Epithelial cell of prostate (primary cell): ENCODE results near the gene CD248.

ENCODE experiments used
- DNase-seq: peaks from one replicate; pipeline ENCODE4 v3.0.0-alpha.2; 2011; ENCODE audit warnings: low read depth, low spot score
- H3K27ac ChIP-seq: fragments of 450-650 bp; 2 replicates; pipeline ENCODE4 v1.5.1; 2017; ENCODE audit warnings: mild to moderate bottlenecking

Gene CD248

DNA sequence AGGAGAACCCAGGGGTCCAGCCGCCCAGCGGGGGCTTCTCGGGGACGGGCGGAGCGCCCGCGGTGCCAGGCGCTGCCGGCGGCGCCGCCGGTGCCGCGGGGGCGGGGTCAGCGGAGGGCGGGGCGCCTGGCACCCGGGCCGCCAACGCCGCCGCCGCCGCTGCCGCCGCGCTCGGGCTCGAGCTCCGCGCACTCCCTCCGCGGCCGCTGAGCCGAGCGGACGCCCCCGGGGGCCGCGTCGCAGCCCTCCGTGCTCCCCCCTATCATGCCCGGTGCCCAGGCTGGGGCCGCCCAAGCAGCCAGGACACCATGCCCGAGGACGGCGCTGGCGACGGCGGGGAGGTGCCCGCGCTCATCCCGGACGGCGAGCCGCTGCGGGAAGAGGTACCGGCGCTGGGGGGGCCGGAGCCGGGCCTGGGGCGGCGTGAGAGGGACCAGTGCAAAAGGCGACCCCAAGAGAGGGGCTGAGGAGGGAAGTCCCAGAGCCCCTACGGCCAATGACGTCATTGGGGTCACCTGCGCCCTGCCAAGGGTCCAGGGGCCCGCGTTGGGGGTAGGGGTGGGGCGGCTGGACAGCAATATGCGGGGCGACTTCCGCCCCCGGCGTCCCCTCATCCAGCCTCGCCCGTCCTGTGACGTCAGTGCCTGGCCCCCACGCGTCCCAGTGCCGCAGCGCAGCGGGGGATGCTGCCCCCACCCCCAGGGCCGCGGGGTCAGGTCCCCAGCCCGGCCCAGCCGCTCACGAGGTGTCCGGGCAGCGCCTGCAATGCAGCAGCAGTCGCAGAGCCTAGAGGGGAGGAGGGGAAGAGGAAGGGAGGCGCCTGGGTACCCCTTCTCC is 24.9 kb downstream of the CD248 start, which contains the start of gene TMEM151A:
Gene TMEM151A, plus strand, starts transcription at position 189 of the 837 bp plus-strand sequence. Its CDS starts 120 bp downstream, at position 309.
- no peak within 1 kb of the TSS for H3K27ac ChIP-seq
- DNase-seq: no peak

DNA sequence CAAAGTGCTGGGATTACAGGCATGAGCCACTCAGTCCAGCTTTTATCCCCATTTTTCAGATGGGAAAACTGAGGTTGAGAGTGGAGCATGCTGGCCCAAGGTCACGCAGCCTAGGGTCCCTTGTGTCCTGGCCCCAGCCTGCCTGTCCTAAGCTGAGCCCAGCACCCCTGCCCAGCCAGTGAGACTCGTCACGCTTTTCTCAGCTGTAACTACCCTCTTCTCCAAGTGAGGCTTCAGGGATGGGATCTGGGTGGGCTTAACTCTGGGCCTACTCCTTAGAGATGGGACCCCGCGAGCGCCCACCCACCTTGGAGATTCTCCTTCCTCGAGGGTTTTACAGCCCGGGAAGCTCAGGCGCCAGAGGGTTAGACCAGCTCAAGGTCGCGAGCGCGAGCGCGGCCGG is 25.5 kb downstream of the CD248 start:
- DNase-seq: no peak
- no peak overlapping the region for H3K27ac ChIP-seq

DNA sequence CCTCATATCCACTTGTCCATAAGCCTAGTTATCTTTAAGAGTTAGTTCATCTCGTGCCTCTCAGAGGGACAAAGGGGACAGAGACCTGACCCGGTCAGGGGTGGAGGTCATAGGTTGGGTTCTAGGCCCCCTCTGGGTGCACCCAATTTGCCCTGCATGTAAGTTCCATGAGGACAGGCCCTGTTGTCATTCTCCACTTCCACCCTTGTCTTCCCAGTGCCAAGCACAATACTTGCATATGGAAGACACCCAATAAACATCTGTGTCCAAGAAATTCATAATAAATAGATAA is 26.6 kb downstream of the CD248 start:
- no peak for DNase-seq
- no peak overlapping the region for H3K27ac ChIP-seq

DNA sequence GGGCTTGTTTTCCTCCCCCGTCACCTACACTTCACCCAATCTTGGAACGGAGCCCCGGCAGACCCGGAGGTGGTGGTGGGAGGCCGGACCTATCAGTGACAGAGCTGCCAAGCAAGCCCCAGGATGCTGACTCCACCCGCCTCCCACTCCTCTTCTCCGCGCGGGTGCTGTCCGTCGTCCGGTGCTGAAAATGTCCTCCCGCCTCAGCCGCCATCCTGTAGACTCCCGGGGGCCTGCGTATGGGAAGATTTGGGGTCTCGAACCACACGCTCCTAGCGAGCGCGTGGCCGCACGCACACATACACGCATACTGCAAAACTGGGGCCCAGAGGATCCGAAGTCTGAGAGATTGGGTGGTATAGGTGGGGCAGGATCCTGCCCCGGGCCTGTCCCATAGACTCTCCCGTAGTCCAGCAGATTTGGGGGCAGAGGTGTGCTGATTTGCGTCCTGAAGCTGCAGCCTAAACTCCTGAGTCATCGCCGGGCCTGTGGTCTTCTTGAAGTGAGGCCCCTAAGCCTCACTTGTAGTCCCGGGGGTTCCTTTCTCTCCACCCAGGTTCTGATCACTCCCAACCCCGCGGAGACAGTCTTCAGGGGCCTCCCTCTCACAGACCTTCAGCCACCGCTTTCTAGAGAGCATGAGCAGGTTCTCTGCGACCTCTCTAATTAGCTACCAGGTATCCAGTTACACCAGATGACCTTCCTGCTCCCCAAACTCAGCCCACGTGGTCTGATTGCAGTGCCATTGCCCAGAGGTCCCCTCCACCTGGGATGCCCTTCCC is 27.1 kb downstream of the CD248 start:
- DNase-seq: peak; percentile 18
- peak overlapping the region; percentile 77 for H3K27ac ChIP-seq

DNA sequence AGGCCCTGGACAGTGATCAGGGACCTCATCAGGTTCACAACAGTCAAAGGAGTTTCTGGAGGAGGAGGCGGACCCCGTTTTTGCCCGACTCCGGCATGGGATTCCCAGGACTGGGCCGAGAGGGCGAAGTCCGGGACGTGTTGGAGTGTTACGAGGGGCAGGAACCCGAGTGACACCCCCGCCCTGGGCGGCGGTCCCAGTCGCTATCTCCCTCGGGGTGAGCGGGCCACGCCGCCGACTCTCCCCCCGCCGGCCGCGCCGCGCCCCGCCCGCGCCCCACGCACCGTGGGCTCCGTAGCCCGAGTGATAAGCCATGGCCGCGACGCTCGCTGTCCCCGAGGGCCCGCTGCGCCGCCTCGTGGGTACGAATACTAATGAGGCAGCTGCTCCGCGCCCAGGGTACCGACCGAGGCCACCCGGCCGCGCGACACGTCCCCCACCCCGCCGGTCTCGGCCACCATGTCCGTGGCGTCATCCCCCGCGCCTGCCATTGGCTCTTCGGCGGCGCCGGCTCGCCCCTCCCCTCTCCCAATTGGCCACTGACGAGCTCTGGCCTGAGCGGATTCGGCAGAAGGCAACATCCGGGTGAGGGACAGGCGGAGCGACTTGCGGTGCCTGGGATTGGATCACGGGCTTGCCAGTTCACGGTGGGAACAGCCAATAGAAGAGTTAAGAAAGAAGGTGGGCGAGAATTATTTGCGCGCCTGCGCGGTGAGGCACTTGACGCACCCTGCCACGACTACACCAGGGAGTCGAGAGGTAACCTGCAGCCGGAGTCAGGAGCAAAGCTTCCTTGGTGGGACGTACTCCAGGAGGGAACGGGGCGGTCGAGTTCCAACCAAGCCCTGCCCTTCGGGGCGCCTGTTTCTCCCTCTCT is 27.9 kb downstream of the CD248 start, which contains the start of gene YIF1A:
Gene YIF1A, minus strand, starts transcription at position 473 of the 877 bp plus-strand sequence. Its CDS starts 158 bp downstream, at position 315.
- peak within 1 kb of the TSS; percentile 77 for H3K27ac ChIP-seq
- peak; percentile 99 for DNase-seq

DNA sequence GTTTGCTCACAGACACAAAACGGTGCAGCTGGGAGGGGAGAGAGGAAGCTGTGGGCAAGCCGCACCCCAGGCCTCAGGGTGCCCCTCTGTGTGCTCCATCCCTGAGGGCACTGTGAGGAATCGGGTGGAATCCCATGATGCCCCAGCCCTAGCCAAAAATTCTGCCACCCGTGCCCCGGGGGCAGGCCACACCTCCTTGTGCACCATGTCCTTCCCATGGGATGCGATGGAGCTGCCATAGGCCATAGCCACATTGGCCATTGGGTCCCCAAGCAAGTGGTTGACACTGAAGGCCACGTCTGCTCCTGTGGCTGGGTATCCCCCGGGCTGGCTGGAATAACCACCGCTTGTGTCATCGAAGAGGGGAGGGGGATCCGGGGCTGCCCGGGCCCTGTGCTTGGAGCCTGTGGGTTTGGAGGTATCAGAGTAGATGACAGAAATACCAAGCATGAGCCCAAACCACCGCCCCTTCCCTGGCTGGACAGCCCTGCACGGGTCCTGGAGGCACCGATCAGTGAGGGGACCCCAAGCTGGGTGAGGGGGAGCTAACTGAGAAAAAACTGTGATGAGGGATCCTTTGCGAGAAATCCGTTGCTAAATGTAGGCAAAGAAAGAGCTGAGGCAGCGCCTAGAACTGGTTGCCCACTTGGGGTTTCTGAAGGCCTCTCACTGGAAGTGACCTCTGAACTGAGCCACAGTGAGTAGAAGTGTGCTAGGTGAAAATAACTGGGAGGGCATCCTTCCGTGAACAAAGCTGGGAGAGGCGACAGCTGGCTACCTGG is 28.8 kb downstream of the CD248 start:
- peak overlapping the region; percentile 77 for H3K27ac ChIP-seq
- no peak for DNase-seq

DNA sequence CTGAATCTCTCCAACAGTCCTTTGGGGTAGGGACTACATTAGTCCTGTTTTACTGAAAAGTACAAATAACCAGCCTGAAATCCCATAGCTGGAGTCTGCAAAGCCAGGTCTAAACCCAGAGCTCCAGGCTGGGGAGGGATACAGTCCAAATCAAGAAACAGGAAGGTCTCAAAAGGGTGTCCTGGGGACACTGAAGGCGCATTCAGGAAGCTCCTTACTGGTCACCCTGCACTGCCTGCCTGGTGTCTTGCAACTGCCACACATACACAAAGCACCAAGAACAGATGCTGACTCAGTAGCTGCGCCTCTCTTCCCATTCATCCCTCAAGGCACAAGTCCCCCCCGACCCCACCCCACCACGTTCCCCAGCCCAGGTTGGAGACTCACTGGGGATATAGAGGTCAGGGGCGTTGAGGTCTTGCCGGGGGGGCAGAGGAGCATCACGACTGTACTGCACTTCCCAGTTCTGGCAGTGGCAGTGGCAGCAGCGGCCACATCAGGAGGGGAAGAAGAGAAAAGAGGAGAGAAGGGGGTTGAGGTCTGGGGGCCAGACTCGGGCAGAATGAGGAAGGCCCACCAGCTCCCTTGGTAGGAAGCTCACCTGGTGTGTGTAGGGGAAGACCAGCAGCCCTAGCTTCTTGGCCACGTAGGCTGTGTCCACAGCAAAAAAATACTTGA is 29.5 kb downstream of the CD248 start:
- DNase-seq: no peak
- H3K27ac ChIP-seq: no peak overlapping the region

DNA sequence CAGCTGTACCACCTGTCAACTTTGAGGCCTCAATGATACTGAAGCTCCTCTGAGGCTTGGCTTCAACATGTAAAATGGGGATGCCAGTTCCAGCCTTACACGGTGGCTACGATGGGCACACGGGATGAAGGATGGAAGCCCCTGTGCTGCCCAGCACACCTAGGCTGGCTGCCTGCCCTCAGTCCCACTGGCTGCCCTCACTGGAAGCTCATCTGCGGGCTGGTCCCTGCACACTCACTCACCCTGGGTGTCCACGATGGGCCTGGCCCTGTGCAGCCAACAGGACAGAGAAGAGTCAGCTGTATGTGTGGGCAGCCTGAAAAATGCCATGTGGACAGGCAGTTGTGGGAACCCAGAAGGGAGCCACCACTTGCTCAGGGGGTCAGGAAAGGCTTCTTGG is 30.1 kb downstream of the CD248 start:
- no peak for DNase-seq

DNA sequence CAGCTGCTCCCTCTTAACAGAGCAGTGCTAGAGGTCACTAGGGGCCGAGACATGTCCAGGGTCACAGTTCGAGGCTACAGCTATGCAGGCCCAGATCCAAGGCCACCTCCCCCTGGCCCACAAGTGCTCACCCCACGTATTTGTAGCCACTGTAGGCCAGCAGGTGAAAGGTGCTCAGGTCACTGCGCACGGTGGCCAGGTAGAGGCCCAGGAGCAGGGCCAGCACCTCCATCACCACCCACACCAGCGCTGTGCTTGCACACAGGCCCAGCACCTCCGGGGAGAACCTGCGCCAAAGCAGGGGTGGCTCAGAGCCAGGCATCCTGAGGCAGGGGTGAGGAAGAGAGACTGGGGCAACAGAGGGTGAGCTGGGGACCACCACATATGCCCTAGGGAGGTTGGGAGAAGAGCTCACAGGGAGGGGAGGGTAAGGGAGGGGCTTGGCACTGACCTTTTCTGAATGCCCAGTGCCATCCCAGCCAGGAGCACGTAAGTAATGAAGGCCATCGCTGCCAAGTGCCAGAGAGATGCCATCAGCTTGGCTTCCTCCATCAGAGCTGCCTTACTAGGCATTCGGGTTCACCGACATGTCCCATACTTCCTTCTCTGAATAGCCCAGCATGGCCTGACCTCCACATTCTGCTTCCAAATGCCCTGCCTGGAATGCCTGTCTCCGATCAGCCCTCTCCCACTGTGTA is 31.4 kb downstream of the CD248 start:
- DNase-seq: no peak

More for the DNA sequence above, 30.1 kb downstream of the CD248 start:
- H3K27ac ChIP-seq: no peak overlapping the region

DNA sequence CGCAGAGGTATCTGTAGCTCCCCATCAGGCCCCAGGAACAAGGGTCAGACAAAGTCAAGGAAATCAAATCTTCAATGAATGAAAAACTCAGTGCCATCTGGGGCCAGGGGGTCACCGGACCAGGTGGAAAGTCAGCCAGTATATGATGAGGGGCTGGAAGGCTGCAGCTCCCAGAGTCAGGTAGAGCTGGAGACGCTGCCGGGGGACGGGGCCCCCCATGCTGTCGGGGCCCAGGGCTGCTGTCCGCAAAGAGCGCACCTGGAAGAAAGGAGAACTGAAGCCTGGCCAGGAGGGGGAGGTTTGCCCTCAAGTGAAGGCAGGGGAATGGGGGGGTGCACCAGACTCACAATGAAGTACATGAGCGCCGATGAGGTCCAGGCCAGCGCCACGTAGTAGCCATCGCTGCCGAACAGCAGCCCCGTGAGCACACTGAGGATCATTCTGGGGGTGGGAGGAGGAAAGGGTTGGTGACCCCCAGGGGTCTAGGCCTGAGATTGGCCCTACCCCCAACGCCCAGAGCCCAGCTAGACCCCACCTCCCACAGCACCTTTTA is 32.2 kb downstream of the CD248 start:
- no peak overlapping the region for H3K27ac ChIP-seq
- no peak for DNase-seq

More for the DNA sequence above, 31.4 kb downstream of the CD248 start:
- no peak overlapping the region for H3K27ac ChIP-seq

DNA sequence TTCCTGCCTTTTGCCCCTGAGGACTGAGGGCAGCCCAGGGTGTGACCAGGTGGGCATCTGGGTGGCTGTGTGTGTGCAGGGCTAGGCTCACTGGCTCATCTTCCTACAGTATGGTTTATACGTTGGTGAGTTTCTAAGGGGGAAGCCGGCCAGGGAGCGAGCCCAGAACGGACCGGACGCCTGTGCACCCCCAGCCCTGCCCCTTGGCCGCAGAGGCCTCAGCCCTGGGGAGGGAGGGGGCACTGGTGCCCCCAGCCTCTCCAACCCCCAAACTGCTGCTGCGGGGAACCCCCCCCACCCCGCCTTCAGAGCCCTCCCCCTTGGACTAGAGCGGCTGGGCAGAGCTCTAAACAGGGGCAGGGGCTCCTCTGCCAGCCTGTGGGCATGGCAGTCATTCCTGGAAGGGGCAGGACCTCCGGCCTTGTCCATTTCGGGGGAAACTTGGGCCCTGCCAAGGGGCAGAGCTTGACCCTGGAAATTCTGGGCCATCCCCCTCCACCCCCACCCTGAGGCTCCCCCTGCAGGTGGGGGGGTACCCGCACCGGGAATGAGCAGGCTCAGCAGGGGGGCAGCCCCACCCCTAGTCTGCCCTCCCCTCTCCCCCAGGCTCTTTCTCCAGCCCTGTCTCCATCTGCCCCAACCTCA is 33.3 kb downstream of the CD248 start:
- DNase-seq: no peak
- H3K27ac ChIP-seq: no peak overlapping the region

DNA sequence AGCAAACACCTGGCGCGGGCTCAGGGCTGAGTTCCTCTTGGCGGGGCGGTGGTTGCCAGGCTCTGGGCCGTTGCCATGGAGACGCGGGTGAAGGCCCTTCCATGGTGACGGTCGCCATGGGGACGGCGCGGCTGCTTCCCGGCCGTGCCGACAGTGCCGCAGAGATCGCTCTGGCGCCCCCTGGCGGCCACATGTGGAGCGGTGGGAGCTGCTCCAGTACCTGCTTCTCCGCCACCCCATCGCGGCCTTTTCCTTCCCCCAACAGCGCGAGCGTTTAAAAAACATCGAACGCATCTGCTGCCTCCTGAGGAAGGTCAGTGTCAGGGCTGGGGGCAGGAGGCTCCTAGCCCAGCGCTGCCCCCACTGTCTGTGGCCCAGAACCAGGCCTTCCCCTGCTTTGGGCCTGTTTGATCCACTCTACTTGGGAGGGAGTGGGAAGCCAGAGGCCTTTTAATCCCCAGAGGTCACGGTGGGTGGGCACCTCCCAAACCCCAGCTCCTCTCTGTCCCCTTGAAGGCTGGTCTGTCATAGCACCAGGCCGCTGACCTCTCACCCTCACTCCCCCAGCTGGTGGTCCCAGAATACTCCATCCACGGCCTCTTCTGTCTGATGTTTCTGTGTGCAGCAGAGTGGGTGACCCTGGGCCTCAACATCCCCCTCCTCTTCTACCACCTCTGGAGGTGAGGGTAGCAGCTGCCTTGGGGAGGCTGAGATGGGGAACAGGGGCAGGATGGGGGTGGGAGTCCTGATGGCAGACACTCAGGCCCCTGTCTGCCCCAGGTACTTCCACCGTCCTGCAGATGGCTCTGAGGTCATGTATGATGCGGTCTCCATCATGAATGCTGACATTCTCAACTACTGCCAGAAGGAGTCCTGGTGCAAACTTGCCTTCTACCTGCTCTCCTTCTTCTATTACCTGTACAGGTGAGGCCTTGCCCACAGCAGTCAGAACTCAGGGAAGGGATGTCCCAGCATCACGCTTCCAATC is 34.1 kb downstream of the CD248 start:
- DNase-seq: peak; percentile 76
- no peak overlapping the region for H3K27ac ChIP-seq

DNA sequence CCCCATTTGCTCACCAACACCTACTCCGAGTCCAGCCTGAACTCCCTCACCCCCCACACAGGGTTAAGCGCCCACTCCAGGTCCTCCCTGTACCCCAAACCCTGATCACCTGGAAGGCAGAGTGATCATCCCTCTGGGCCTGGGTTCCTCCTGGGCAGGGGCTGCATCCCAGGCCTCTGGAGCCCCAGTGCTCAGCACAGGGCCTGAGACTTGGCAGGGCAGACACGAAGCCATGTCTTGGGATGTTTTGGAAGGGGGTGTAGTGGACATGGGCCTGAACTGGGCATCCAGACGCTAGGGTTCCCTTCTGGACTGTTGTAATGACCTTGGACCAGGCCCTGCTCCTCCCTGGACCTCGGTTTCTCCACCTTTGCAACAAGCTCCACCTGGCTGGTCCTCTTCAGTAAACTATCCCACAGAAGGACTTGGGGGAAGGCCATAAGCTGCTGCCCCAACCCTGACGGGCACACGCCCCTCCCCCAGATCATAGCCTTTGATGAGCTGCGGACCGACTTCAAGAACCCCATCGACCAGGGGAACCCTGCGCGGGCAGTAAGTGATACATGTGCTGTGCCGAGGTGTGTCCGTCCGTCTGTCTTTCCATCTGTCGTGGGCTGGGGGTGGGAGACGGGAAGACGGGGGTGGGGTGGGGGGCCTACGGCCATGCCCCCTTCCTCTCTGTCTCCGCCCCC is 34.9 kb downstream of the CD248 start:
- DNase-seq: no peak
- H3K27ac ChIP-seq: no peak overlapping the region

DNA sequence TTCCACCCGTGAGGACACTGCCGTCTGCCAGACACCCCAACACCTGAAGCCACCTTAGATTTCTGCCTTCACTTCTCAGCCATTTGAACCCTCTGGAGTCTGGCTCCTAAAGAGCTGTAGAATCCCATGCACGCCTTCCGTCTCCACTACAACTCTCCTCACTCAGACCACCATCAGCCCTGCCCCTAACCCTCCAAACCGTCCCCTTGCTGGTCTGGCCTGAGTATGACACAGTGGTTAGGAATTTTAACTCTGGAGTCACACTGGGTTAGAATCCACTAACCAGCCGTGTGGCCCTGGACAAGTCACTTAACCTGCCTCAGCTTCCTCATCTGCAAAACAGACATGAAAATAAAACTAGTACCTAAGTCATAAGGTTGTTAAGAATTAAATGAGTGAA is 35.8 kb downstream of the CD248 start:
- H3K27ac ChIP-seq: no peak overlapping the region
- no peak for DNase-seq

DNA sequence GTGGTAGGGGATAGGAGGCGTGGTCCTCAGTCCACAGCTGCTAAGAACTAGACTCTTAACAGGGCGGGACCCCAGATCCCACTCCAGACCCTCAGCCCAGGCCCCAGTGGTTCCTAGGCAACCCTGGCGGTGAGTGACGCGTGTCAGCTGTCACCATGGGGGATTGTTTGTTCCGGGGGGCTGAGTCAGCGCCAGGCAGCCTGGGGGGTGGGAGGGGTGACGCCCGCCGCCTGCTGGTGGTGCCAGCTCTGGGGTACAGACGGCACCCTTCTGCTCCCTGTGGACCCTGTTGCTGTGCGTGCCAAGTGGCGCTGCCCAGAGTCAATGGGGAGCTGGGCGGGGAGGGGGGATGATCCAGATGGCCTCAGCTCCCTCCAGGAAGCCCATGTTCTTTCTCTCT is 36.4 kb downstream of the CD248 start:
- no peak for DNase-seq
- H3K27ac ChIP-seq: no peak overlapping the region

DNA sequence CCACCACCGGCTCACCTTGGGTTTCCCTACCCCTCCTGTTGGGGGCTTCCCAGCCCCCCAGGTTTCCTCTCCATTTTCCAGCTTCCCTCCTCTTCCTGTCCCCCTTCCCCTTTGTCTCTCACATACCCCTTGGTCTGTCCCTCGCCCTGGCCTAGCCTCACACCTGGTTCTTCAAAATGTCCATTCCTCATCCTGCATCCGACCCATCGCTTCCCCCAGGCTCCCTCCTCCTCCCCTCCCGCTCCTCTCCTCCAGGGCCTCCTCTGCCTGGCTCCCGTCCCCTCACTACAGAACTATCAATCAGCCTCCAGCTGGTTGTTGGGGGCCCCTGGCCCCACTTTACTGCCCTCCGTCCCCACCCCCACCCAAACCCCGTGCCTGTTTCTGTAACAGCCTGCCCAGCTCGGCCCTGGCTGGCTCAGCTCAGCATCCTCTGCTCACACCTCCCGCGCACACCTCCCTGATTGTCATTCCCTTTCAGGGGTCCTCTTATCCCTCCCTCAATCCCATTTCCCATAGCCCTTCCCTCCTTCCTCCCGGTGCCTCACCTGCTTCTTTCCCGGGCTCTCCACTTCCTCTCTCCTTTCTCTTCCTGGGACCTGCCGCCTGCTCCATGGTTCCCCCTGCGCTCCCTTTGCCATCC is 37.6 kb downstream of the CD248 start:
- no peak for DNase-seq
- H3K27ac ChIP-seq: no peak overlapping the region
